ENCODE data around the gene ZIM2.

The ZIM2 gene

DNA sequence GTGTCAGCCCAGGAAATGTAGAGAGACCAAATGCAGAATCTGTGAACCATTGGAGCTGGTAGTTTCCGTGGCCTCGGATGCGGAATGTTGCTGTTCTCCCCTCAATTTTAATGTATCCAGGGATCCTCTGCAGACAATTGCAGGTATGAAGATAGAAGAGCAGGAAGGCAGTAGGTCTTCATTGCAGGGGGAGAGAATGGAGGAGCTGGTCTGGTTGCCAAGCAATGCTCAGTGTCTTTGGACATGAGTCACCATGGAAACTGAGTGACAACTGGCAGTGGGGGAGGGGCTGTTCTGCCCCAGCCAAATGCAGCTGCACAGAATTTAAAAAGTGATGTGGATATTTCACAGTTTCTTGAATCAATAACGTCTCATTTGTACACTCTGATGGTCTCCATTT lies 112.8 kb downstream of the ZIM2 start:
- TF ChIP-seq, protein P1, sequence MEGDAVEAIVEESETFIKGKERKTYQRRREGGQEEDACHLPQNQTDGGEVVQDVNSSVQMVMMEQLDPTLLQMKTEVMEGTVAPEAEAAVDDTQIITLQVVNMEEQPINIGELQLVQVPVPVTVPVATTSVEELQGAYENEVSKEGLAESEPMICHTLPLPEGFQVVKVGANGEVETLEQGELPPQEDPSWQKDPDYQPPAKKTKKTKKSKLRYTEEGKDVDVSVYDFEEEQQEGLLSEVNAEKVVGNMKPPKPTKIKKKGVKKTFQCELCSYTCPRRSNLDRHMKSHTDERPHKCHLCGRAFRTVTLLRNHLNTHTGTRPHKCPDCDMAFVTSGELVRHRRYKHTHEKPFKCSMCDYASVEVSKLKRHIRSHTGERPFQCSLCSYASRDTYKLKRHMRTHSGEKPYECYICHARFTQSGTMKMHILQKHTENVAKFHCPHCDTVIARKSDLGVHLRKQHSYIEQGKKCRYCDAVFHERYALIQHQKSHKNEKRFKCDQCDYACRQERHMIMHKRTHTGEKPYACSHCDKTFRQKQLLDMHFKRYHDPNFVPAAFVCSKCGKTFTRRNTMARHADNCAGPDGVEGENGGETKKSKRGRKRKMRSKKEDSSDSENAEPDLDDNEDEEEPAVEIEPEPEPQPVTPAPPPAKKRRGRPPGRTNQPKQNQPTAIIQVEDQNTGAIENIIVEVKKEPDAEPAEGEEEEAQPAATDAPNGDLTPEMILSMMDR (IDR thresholded peaks at IDR 0.05), result no peak

DNA sequence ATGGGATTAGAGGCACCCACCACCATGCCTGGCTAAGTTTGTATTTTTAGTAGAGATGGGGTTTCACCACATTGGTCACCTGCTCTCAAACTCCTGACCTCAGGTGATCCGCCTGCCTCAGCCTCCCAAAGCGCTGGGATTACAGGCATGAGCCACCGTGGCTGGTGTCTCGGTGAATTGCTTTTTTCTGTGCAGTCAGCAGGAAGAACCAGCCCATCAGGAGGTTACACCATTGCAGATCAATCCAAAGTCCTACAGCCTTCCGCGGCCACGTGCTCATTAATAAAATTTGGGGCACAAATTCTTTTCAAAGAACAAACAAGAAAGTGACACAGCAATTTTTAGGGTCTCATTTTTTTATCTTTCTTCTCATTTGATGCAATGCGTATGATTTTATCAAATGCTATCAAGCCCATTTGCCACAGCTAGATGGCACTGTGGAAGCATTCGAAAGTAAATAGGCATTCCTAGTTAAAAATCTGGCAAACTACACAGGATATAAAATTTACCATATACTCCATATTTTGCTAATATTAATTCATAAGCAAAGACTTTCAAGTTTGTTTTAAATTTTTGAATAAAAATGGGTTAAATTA lies 114.6 kb downstream of the ZIM2 start:
- TF ChIP-seq, protein P1 (IDR thresholded peaks at IDR 0.05), result peak; percentile 81
- no peak for TF ChIP-seq ZFX (IDR thresholded peaks at IDR 0.05; ENCODE audit: borderline replicate concordance)
- no peak overlapping the region for H3K27ac ChIP-seq

More for the DNA sequence above, 112.8 kb downstream of the ZIM2 start:
- no peak overlapping the region for H3K27ac ChIP-seq

Data from 22Rv1 (cell line).